Fibroblast of villous mesenchyme (primary cell): ENCODE measurements around the gene CRELD1. TPM values are rescaled to one million over a fixed set of nuclear protein-coding genes. Genes with fewer than 3 reads are reported as not detected.
"Not testable (repeated sequence)": the region's sequence is repeated elsewhere in the genome, so short reads cannot be mapped to it uniquely, and the experiment has no call there.

Experiments
- DNase-seq: peaks from one replicate; pipeline ENCODE4 v3.0.0-alpha.2; 2010; ENCODE audit warnings: low read depth
- H3K4me3 ChIP-seq: 2 replicates; pipeline ENCODE4 v1.5.1; 2011; ENCODE audit warnings: low read depth, mild to moderate bottlenecking, low read length
- CTCF ChIP-seq: IDR thresholded peaks from 2 replicates; pipeline ENCODE4 v1.5.1; 2012; ENCODE audit warnings: low read depth, mild to moderate bottlenecking, low read length; ENCODE audit not compliant: insufficient read depth
- total RNA-seq: library from RNA; depleted of rRNA; stranded (reverse); fragments of >200 nt; gene quantifications from 2 replicates; pipeline ENCODE4 v1.2.3, GENCODE V29; 2012

The CRELD1 gene
- total RNA-seq, 1 donor, result 16.0 TPM

GRCh38 chr3:9899289-9899791 is 34.3 kb upstream of the CRELD1 start:
- no peak for DNase-seq
- no peak overlapping the region for H3K4me3 ChIP-seq

GRCh38 chr3:9900965-9901415 is 32.6 kb upstream of the CRELD1 start:
- DNase-seq, H3K4me3 ChIP-seq: not testable (repeated sequence)

More at GRCh38 chr3:9899289-9899791, 34.3 kb upstream of the CRELD1 start:
- TF ChIP-seq CTCF, result no peak

- no peak for TF ChIP-seq CTCF
- no peak for DNase-seq
- no peak overlapping the region for H3K4me3 ChIP-seq
Observed at GRCh38 chr3:9901967-9902366, 31.7 kb upstream of the CRELD1 start.

GRCh38 chr3:9902372-9903237 is 31.0 kb upstream of the CRELD1 start, which contains the start of gene IL17RE:
Gene IL17RE, plus strand, starts transcription at chr3:9902848. Its CDS starts 85 bp downstream, at chr3:9902933.
- no peak for TF ChIP-seq CTCF
- no peak for DNase-seq
- H3K4me3 ChIP-seq, result no peak within 1 kb of the TSS

GRCh38 chr3:9903238-9903624 is 30.4 kb upstream of the CRELD1 start:
- no peak for TF ChIP-seq CTCF
- no peak overlapping the region for H3K4me3 ChIP-seq
- peak; percentile 14 for DNase-seq

- H3K4me3 ChIP-seq, result no peak overlapping the region
- TF ChIP-seq CTCF, result no peak
Observed at GRCh38 chr3:9903904-9904303, 29.7 kb upstream of the CRELD1 start.

GRCh38 chr3:9906480-9906879 is 27.2 kb upstream of the CRELD1 start:
- H3K4me3 ChIP-seq, result no peak overlapping the region
- no peak for DNase-seq
- TF ChIP-seq CTCF, result no peak

More at GRCh38 chr3:9903904-9904303, 29.7 kb upstream of the CRELD1 start:
- DNase-seq, result no peak
